Stromal cell of bone marrow (primary cell): Measurements from ENCODE around the gene SIRT5.

Source experiments
- DNase-seq: peaks from one replicate; pipeline ENCODE4 v3.0.0-alpha.2; 2012; ENCODE audit warnings: low read depth

Gene SIRT5

GRCh38 chr6:13589801-13590200, 15.4 kb downstream of the SIRT5 start:
- DNase-seq: no peak

DNA sequence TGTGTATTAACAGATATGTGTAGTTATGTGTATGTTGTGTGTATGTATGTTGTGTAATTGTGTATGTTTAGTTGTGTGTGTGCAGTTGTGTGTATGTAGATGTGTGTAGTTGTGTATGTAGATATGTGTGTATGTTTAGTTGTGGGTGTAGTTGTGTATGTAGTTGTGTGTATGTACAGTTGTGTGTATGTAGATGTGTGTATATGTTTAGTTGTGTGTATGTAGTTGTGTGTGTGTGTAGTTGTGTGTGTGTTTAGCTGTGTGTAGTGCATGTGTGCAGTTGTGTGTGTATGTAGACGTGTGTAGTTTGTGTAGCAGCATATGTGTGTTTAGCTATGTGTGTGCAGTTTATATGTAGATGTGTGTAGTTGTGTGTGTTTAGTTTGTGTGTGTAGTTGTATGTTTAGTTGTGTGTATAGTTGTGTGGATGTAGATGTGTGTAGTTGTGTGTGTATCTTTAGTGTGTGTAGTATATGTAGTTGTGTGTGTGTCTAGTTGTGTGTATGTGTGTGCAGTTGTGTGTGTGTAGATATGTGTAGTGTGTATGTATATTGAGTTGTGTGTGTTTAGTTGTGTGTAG, 16.3 kb downstream of the SIRT5 start:
- no peak for DNase-seq

DNA sequence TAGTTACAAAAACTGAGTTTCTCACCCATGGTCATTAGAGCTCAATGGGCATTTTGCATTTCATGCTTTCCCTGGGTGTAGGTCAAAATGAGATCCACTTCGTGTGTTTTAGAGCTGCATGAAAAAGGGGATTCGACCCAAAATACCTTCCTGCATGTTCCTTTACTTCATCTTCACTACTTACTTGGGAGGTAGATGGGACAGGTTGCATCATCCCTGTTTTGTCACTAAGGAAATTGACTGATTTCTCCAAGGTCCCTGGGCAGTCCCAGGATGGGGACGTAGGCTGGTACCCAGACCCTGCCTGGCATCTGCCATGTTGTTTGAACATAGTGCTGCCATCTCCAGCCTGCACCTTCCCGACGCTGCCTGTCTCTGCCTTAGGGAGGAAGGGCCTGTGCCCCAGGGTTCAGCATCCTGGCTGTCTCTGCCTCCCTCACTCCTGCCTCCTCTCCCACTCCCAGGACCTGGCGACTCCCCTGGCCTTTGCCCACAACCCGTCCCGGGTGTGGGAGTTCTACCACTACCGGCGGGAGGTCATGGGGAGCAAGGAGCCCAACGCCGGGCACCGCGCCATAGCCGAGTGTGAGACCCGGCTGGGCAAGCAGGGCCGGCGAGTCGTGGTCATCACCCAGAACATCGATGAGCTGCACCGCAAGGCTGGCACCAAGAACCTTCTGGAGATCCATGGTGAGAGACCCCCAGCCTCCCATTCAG, 17.0 kb downstream of the SIRT5 start:
- DNase-seq: no peak

DNA sequence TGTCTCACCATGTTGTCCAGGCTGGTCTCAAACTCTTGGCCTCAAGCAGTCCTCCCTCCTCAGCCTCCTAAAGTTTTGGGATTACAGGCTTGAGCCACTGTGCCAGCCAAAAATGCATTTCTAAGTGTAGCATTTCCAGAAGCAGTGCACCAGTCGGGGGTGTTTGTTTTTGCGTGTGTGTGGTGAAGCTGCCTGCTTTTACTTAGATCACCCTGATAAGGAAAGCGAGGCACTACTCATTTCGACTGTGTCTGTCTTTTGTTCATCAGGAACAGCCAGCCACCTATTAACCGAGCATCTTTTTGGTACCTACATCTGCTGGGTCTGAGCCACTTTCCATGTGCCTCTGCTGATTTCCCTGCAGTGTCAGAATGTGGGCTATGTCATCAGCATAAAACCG, 18.7 kb downstream of the SIRT5 start:
- DNase-seq: no peak

- peak; percentile 18 for DNase-seq
Observed at GRCh38 chr6:13593720-13594119, 19.3 kb downstream of the SIRT5 start.

- no peak for DNase-seq
Observed at GRCh38 chr6:13597073-13597472, 22.7 kb downstream of the SIRT5 start.

GRCh38 chr6:13600036-13600435, 25.6 kb downstream of the SIRT5 start:
- no peak for DNase-seq

DNA sequence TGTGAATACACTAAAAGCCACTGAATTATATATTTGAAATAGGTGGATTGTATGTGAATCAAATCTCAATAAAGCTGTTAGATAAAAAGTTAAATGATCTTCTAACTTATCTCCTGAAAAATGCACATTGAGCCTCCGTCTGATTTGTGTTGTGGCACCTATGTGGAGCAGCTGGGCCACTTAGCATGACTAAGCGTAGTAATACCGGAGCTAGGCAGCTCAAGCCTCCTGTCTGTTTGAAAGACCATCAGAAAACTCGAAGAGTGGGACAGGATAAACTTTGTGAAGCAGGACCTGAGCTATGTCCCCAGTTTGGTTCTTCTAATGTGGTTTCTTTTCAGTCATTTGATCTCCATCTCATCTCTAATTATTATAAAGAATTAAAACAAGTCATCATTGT, 29.7 kb downstream of the SIRT5 start:
- no peak for DNase-seq

- DNase-seq: no peak
Observed at GRCh38 chr6:13604546-13605416, 30.4 kb downstream of the SIRT5 start.

DNA sequence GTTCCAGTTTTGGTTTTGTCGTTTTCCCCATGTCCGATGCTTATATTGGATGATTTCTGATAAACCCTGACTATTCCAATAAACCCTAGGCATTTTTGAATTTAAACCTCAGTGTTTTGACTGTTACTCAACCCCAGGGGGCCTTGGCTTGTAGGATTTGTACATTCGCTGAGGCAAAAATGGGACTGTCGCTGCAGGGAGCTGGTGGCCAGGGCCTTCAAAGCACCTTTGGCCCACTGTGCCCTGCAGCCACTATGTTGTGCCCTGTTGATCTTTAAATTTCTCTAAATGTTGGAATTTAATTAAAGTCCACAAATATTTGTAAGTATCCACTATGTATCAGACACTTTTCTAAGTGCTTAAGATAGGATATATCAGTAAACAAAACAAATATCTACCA, 31.2 kb downstream of the SIRT5 start:
- no peak for DNase-seq

DNA sequence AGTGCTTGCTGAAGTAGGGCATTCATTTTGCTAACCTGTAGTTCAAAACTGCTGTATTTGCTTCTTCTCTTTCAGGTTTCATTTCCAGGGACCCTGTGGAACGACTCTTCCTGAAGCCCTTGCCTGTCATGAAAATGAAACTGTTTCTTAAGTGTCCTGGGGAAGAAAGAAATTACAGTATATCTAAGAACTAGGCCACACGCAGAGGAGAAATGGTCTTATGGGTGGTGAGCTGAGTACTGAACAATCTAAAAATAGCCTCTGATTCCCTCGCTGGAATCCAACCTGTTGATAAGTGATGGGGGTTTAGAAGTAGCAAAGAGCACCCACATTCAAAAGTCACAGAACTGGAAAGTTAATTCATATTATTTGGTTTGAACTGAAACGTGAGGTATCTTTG, 37.3 kb downstream of the SIRT5 start:
- no peak for DNase-seq

- no peak for DNase-seq
Observed at GRCh38 chr6:13613029-13613594, 38.7 kb downstream of the SIRT5 start.

- peak; percentile 9 for DNase-seq
Observed at GRCh38 chr6:13614126-13614925, 39.9 kb downstream of the SIRT5 start.

DNA sequence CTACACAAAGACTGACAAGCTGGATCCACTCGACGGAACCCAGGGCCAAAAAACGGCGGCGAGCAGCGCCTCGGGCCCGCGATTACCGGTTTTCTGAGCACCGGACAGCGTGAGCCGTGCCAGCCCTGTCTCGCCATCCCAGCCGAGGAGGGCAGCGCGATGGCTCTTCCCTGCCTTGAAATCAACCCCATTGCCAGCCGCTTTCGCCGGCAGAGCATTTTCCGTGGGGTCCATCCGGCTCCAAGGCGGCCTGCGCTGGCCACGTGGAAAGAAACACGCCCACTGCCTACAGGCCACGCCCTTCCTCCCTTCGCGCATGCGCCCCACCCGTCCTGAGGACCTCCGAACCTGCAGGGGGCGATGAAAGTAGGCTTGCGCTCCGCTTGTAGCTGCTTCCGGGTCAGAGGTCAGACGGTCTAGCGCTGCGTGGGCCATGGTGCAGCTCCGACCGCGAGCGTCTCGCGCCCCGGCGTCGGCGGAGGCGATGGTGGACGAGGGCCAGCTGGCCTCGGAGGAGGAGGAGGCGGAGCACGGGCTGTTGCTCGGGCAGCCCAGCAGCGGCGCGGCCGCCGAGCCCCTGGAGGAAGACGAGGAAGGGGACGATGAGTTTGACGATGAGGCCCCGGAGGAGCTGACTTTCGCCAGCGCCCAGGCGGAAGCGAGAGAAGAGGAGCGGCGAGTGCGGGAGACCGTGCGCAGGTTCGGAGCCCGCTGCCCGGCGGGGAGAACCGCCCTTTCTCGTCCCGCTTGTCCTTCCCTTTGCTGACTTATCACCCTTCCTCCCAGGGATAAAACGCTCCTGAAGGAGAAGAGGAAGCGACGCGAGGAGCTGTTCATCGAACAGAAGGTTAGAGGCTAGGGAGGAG, 40.8 kb downstream of the SIRT5 start, which contains the start of gene NOL7:
Gene NOL7, plus strand, starts transcription at position 410 of the 866 bp plus-strand sequence. Its CDS starts 24 bp downstream, at position 434.
- DNase-seq: peak; percentile 95

GRCh38 chr6:13615792-13616120, 41.4 kb downstream of the SIRT5 start:
- DNase-seq: peak; percentile 26

- no peak for DNase-seq
Observed at GRCh38 chr6:13617066-13617465, 42.7 kb downstream of the SIRT5 start.

GRCh38 chr6:13624871-13625288, 50.5 kb downstream of the SIRT5 start:
- DNase-seq: peak; percentile 11

DNA sequence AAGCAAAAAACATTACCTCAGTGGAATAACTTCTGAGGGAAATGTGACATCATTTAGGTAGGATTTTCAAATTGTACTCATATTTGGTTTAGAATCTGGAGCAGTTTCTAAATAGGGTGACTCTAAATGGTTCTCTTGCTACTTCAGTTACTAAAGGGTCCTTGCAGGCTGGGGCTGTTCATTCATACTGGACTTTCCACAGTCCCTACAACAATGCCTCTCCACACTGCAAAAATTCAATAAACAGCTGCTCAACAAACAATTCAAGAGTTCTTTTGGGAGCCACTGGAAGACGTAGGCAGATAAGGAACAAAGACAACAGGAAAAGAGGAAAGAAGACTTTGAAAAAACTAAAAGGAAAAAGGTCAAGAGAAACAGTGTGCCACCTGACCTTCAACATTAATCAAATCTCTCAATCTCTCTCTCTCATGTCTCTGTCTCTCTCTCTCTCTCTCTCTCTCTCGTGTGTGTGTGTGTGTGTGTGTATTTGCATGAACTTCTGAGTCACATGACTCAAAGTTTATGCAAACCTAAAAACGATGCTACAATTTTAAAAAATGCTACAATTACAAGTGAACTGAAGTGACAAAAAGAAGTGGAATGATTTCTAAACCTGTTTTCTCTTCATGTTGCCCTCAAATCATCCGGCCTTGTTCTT, 55.2 kb downstream of the SIRT5 start:
- no peak for DNase-seq

DNA sequence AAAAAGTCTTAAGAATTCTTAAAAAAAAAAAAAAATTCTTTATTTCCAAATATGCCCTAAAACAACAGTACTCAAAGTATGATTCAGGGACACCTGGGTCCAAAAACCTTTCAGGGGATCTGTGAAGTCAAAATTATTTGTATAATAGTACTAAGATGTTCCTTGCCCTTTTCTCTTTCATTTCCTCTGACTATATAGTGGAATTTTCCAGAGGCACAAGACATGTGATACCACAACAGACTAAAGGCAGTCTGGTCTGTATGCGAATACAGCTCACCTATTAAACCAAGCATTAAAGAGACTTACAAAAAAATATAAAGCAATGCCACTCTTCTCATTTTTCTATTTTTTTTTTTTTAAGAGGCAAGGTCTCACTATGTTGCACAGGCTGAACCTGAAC, 56.1 kb downstream of the SIRT5 start:
- DNase-seq: no peak

GRCh38 chr6:13633343-13633742, 58.9 kb downstream of the SIRT5 start:
- no peak for DNase-seq
